Measurements from ENCODE around the gene GJC1. TPM values are rescaled to one million over a fixed set of nuclear protein-coding genes. Genes with fewer than 3 reads are reported as not detected.

The GJC1 gene
- total RNA-seq, 1 donor from 2014 or later: 4.7 TPM

DNA sequence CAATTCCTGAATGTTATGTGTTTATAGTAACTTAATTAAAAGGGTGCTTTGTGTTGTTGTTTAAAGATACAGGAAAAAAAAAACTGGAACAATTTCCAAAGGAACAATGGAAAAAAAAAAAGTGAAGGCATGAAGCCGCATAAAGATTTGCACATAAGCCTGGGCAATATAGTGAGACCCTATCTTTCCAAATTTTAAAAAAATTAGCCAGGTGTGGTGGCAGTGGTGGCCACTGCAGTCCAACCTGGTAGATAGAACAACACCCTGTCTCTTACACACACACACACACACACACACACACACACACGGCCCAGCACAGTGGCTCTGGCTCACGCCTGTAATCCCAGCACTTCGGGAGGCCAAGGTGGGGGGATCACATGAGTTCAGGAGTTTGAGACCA, 21.9 kb downstream of the GJC1 start:
- H3K36me3 Mint-ChIP-seq (ENCODE audit: low read depth): no peaks in the 10 kb centered on the region
- intact Hi-C loops (cut with micrococcal nuclease): no loop called here
- no peaks in the 10 kb centered on the region for H3K4me1 Mint-ChIP-seq (ENCODE audit: low read depth)
- peaks cover 6% of the 10 kb centered on the region for H3K27me3 Mint-ChIP-seq (ENCODE audit: insufficient read depth)
- H3K27ac Mint-ChIP-seq: no peak overlapping the region
- H3K4me3 Mint-ChIP-seq: no peak overlapping the region
- no peaks in the 10 kb centered on the region for H3K9me3 Mint-ChIP-seq
- no peak for DNase-seq (ENCODE audit: low spot score)

DNA sequence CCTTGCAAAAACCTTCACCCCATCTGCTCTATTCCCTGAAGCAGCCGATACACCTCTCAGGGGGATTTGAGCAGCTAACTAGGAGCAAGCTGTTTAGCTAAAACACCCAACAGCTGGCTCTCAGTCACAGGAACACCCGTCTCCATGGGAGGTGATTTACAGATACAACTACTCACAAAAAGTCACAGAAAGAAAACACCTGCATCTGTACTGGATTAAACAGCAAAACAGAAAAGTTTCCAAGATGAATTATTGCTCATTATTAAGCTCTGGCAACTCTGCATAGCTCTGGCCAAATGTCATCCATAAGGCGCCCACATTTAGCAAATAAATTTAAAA, 22.3 kb downstream of the GJC1 start:
- Mint-ChIP-seq H3K27ac (no peak overlapping the region), H3K27me3 (ENCODE audit: insufficient read depth) (peaks cover 6% of the 10 kb centered on the region), H3K4me1 (ENCODE audit: low read depth) (no peaks in the 10 kb centered on the region), H3K9me3 (no peaks in the 10 kb centered on the region), H3K36me3 (ENCODE audit: low read depth) (no peaks in the 10 kb centered on the region), H3K4me3 (no peak overlapping the region)
- DNase-seq (ENCODE audit: low spot score): no peak
- intact Hi-C loops (cut with micrococcal nuclease): no loop called here

DNA sequence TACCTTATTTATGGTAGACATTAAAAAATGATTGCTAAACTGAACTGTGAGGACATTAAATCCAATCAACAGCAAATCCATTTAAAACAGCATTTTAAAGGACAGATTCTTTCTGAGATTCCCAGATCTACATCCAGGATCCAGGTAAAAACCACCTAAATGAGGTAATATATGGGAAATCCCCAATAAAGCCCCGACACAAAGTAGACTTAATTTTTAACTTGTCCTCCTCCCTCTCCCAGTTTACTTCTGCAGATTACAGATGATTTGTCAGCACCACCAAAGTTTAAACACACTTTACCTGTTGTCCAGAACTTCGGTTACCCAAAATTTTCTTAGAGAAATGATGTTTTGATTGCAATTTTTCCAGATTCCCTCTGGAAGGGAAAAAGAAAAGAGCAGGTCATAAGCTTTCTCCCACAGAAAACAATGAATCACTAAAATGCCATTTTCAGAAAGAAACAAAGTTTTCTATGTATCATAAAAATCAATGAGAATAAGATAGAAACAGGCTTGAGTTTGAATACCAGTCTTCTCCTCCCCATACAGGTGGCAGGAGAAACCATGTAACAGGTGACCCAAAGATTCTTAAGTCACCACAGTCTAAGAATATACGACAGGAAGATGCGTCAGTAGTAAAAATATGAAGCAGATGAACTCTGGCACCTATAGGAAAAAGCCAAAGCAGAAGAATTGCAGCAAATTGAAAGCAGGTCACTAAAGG, 22.8 kb downstream of the GJC1 start:
- Mint-ChIP-seq H3K27ac (no peak overlapping the region), H3K9me3 (no peaks in the 10 kb centered on the region), H3K4me1 (ENCODE audit: low read depth) (no peaks in the 10 kb centered on the region), H3K36me3 (ENCODE audit: low read depth) (no peaks in the 10 kb centered on the region), H3K4me3 (no peak overlapping the region), H3K27me3 (ENCODE audit: insufficient read depth) (peaks cover 6% of the 10 kb centered on the region)
- no peak for DNase-seq (ENCODE audit: low spot score)
- intact Hi-C loops (cut with micrococcal nuclease): no loop called here

DNA sequence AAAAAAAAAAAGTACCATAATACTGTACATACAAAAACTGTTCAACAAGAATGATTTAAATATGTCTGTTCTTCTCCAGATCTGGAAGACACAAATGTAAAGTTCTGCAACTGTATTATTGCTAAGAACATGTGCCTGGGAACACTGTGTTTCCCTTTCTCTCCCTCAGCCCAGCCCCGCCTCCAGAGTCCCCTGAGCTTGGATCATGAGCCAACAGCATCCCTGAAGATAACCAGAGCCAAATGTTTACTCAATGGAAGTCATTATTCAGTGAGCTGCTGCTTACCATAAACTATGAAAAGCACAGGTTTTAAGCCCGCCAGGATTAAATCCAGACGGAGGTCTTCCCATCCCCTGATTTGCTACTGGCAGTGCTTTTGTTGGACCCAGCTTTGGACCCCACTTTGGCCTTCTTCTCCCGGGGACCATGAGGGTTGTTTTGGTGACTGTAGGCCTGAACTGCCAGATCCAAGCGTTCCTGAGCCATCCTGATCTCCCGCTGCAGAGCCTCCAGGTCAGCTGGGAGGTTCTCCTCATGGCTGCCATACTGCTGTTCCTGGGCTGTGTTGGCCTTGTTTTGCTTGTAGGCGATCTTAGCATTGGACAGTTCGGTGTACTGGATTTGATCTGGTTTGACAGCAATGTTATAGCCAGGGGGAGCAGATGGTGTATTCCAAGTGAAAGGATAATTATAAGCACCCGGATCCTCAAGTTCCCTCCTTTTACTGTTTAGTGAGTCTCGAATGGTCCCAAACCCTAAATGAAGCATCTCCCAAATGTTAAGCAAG, 25.6 kb downstream of the GJC1 start:
- Mint-ChIP-seq H3K36me3 (ENCODE audit: low read depth) (no peaks in the 10 kb centered on the region), H3K27me3 (ENCODE audit: insufficient read depth) (peaks cover 11% of the 10 kb centered on the region), H3K9me3 (no peaks in the 10 kb centered on the region), H3K27ac (no peak overlapping the region), H3K4me1 (ENCODE audit: low read depth) (no peaks in the 10 kb centered on the region), H3K4me3 (no peak overlapping the region)
- DNase-seq (ENCODE audit: low spot score): no peak
- intact Hi-C loops (cut with micrococcal nuclease): no loop called here

DNA sequence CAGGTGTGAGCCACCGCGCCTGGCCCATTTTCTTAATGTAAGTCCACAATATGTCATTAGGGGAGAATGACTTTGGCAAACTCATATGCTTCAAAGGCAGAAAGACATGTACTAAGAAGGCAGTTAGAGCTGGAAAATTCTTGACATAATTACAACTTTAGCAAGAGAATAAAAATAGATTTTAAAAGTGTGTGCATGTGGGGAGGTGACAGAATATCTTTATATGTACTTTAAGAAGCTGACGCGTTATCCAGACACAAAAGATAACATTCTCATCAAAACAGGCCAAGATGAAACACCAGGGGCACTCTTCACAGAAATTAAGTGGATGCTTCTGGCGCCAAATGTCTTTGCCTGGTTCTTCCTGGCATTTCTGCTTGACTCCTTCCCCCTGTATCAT, 28.2 kb downstream of the GJC1 start:
- no peak overlapping the region for H3K4me3 Mint-ChIP-seq
- peaks cover 11% of the 10 kb centered on the region for H3K27me3 Mint-ChIP-seq (ENCODE audit: insufficient read depth)
- H3K27ac Mint-ChIP-seq: no peak overlapping the region
- intact Hi-C loops (cut with micrococcal nuclease): no loop called here
- no peak for DNase-seq (ENCODE audit: low spot score)
- no peaks in the 10 kb centered on the region for H3K9me3 Mint-ChIP-seq
- H3K36me3 Mint-ChIP-seq (ENCODE audit: low read depth): no peaks in the 10 kb centered on the region
- H3K4me1 Mint-ChIP-seq (ENCODE audit: low read depth): peaks cover 7% of the 10 kb centered on the region

DNA sequence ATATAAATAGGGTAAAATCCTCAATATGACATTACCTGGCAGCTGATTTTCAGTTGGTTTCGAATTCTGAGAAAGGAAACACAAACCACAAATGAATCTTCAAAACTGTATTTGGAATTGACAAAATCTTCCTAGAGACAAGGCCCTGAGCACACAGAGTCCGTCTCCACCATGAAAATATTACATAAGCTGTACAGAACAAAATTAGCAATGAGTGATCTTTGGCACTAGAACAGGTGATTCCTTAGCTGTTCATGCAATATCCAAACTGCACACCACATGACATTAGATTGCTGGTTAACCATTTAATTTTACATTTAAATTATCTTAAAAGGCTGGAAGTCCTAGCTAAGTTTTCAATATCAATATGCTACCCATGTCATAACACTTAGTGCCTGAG, 31.7 kb downstream of the GJC1 start:
- H3K36me3 Mint-ChIP-seq (ENCODE audit: low read depth): no peaks in the 10 kb centered on the region
- no peaks in the 10 kb centered on the region for H3K9me3 Mint-ChIP-seq
- DNase-seq (ENCODE audit: low spot score): no peak
- intact Hi-C loops (cut with micrococcal nuclease): no loop called here
- no peak overlapping the region for H3K4me3 Mint-ChIP-seq
- H3K27me3 Mint-ChIP-seq (ENCODE audit: insufficient read depth): peaks cover 6% of the 10 kb centered on the region
- peaks cover 7% of the 10 kb centered on the region for H3K4me1 Mint-ChIP-seq (ENCODE audit: low read depth)
- no peak overlapping the region for H3K27ac Mint-ChIP-seq

DNA sequence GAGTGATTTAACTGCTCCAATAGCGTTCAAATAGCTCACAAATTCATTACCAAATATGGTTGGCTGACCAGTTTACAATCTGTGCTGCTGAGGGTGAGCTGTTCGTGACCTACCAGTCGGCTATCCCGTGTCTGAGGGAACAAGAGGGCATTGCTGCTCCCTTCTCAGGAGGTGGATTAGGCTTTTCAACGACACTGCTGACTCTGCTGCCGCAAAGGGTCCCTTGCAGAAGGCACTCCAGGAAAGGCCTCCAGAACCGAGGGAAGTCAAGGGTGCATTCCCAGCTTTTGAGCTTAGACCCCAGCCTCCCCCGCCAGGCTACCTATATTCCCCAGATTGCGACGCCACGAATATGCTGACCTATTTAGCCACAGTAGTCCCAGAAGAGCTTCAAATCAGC, 32.3 kb downstream of the GJC1 start:
- H3K4me3 Mint-ChIP-seq: no peak overlapping the region

DNA sequence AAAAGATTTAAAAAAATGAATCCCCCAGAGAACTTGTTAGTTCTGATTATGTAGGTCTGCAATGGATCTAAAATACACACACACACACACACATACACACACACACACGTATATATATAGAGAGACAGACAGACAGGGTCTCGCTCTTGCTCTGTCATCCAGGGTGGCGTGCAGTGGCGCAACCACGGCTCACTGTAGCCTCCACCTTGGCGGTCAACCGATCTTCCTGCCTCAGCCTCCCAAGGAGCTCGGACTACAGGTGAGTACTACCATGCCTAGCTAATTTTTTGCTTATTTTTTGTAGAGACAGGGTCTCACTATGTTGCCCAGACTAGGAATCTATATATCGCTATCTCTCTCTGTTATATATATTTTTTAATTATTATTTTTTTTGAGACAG, 33.4 kb downstream of the GJC1 start:
- no peaks in the 10 kb centered on the region for H3K9me3 Mint-ChIP-seq
- no peak overlapping the region for H3K4me3 Mint-ChIP-seq
- H3K27ac Mint-ChIP-seq: no peak overlapping the region
- H3K27me3 Mint-ChIP-seq (ENCODE audit: insufficient read depth): peaks cover 5% of the 10 kb centered on the region
- H3K4me1 Mint-ChIP-seq (ENCODE audit: low read depth): peaks cover 7% of the 10 kb centered on the region
- DNase-seq (ENCODE audit: low spot score): no peak
- no peaks in the 10 kb centered on the region for H3K36me3 Mint-ChIP-seq (ENCODE audit: low read depth)
- intact Hi-C loops (cut with micrococcal nuclease): no loop called here

More for the DNA sequence above, 32.3 kb downstream of the GJC1 start:
- Mint-ChIP-seq H3K27me3 (ENCODE audit: insufficient read depth) (peaks cover 6% of the 10 kb centered on the region), H3K36me3 (ENCODE audit: low read depth) (no peaks in the 10 kb centered on the region), H3K27ac (no peak overlapping the region), H3K9me3 (no peaks in the 10 kb centered on the region), H3K4me1 (ENCODE audit: low read depth) (peaks cover 7% of the 10 kb centered on the region)
- intact Hi-C loops (cut with micrococcal nuclease): no loop called here
- DNase-seq (ENCODE audit: low spot score): no peak

DNA sequence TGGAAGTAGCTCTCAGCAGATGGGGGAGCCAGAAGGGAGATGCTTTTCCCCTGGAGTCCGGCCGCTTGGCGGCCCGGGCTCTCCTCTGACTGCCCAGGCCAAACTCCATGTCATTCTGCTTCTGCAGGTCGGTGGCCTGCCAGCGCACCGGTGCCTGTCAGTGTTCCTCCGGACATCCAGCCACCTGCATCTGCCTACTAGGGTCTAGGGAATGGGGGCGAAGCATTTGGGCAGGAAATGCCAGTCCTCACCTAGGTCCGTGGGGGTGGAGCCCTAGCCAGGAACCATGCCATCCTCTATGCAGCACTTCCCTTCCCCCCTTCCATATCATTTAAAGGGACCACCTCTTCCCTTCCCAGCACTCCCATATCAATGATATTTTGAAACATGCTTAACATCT, 34.2 kb downstream of the GJC1 start:
- intact Hi-C loops (cut with micrococcal nuclease): no loop called here
- H3K27me3 Mint-ChIP-seq (ENCODE audit: insufficient read depth): peaks cover 3% of the 10 kb centered on the region
- DNase-seq (ENCODE audit: low spot score): no peak
- peaks cover 7% of the 10 kb centered on the region for H3K4me1 Mint-ChIP-seq (ENCODE audit: low read depth)
- H3K9me3 Mint-ChIP-seq: no peaks in the 10 kb centered on the region
- H3K27ac Mint-ChIP-seq: no peak overlapping the region
- H3K4me3 Mint-ChIP-seq: no peak overlapping the region
- H3K36me3 Mint-ChIP-seq (ENCODE audit: low read depth): no peaks in the 10 kb centered on the region

DNA sequence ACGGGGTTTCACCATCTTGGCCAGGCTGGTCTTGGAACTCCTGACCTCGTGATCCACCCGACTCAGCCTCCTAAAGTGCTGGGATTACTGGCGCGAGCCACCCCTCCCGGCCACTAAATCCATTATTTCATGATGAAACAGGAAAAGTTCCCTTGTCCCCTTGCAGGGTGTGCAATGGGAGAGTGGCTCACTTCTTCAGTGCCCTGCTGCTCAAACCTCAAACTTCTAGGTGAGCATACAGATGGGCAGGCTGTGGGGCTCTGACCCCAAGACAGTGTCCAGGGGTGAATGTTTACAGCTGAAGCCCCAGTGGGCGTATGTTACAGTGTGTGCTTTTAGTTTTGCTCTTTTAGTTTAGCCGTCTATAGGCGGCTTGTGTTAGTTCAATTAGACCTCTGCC, 34.7 kb downstream of the GJC1 start:
- Mint-ChIP-seq H3K27me3 (ENCODE audit: insufficient read depth) (peaks cover 3% of the 10 kb centered on the region), H3K9me3 (no peaks in the 10 kb centered on the region), H3K27ac (no peak overlapping the region), H3K4me3 (no peak overlapping the region), H3K4me1 (ENCODE audit: low read depth) (peaks cover 7% of the 10 kb centered on the region), H3K36me3 (ENCODE audit: low read depth) (no peaks in the 10 kb centered on the region)
- intact Hi-C loops (cut with micrococcal nuclease): no loop called here
- no peak for DNase-seq (ENCODE audit: low spot score)

DNA sequence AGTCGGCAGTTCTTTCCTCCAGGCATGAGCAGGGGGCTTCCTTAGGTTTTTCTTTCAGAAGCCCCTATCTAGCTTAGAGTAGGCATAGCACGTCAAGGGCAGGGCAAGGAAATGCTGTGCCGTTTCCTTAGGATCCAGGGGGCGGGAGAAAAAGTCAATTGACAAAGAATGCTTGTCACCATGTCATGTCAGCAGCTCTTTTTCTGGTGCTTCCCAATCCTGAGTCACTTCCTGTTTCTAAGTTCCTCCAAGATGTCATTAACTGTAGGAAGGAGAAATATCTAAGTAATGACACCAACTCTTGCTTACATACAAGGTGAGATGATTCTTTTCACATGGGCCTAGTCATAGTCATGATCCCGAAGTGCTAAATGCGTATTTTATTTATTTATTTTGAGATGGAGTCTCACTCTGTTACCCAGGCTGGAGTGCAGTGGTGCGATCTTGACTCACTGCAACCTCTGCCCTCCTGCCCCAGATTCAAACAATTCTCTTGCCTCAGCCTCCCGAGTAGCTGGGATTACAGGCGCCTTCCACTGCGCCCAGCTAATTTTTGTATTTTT, 35.2 kb downstream of the GJC1 start:
- no peak for DNase-seq (ENCODE audit: low spot score)
- Mint-ChIP-seq H3K27ac (no peak overlapping the region), H3K36me3 (ENCODE audit: low read depth) (no peaks in the 10 kb centered on the region), H3K27me3 (ENCODE audit: insufficient read depth) (peaks cover 3% of the 10 kb centered on the region), H3K4me1 (ENCODE audit: low read depth) (peaks cover 7% of the 10 kb centered on the region), H3K9me3 (no peaks in the 10 kb centered on the region), H3K4me3 (no peak overlapping the region)
- intact Hi-C loops (cut with micrococcal nuclease): no loop called here

DNA sequence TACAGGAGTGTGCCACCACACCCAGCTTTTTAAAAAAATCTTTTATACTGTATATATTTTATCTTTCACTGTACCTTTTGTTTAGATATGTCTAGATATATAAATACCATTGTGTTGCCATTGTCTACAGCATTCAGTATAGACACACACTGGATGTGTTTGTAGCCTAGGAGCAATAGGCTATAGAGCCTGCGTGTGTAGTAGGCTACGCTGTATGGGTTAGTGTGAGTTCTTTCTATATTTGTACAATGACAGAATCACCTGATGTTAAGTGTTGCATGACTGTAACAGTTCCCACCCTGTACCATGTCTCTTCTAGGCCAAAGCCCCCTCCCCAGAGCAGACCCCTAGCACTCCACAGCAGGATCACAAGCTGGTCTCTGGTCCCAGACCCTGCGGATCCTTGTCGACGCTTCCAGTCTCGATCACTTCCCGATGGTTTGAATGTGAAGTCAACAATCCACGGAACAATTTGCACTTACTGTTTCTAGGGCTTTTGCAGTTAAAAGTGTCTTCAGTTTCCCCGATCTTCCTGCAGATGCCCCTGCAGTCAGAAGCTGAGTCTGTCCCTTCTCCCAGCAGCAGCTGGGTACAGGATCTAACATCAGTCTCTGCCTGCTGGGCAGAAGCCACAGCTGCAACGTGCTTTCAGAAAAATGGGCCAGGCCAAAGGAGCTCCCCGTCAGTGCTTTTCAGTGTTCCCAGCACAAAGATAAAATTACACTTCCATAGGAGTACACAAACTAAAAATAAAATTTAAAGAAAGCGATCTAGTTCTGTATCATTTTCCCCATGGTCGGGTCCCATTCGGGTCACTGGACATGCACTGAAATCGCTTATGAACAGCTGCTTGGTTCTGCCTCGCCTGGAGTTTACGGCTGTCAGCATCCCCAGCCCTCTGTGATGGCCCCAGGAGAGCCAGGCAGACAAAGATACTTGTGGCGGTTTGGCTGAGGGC, 35.9 kb downstream of the GJC1 start:
- Mint-ChIP-seq H3K27me3 (ENCODE audit: insufficient read depth) (no peaks in the 10 kb centered on the region), H3K4me3 (no peak overlapping the region), H3K36me3 (ENCODE audit: low read depth) (no peaks in the 10 kb centered on the region), H3K27ac (no peak overlapping the region), H3K4me1 (ENCODE audit: low read depth) (peaks cover 7% of the 10 kb centered on the region), H3K9me3 (no peaks in the 10 kb centered on the region)
- intact Hi-C loops (cut with micrococcal nuclease): no loop called here
- no peak for DNase-seq (ENCODE audit: low spot score)
